ENCODE measurements around the gene ABHD4.
"Not testable (repeated sequence)": the region's sequence is repeated elsewhere in the genome, so short reads cannot be mapped to it uniquely, and the experiment has no call there.

The ABHD4 gene

DNA sequence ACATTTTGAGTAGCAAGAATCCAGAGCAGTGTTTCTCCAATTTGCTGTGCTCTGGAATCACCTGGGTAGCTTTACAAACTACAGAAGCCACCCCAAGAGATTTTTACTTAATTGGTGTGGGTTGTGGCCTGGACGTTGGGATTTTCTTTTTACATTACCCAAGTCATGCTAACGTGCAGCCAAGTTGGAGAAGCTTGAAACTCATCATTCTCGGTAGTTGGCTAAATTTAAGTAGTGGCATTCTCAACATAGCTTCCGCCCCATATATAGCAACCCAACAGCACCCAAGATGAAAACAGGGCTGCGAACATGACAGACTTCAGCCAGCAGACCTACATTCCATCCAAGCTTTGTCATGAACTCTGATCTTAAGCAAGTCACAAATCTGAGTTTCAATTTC lies 34.1 kb upstream of the ABHD4 start:
- TF ChIP-seq, protein P1, sequence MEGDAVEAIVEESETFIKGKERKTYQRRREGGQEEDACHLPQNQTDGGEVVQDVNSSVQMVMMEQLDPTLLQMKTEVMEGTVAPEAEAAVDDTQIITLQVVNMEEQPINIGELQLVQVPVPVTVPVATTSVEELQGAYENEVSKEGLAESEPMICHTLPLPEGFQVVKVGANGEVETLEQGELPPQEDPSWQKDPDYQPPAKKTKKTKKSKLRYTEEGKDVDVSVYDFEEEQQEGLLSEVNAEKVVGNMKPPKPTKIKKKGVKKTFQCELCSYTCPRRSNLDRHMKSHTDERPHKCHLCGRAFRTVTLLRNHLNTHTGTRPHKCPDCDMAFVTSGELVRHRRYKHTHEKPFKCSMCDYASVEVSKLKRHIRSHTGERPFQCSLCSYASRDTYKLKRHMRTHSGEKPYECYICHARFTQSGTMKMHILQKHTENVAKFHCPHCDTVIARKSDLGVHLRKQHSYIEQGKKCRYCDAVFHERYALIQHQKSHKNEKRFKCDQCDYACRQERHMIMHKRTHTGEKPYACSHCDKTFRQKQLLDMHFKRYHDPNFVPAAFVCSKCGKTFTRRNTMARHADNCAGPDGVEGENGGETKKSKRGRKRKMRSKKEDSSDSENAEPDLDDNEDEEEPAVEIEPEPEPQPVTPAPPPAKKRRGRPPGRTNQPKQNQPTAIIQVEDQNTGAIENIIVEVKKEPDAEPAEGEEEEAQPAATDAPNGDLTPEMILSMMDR (IDR thresholded peaks at IDR 0.05; ENCODE audit: low read depth, low read length) = no peak
- DNase-seq (ENCODE audit: low read depth, low spot score) = no peak
- in situ Hi-C loops (cut with HindIII; ENCODE audit: low sequenced_read_pairs) = no loop called here
- H3K4me3 ChIP-seq (ENCODE audit: low read depth, low read length) = no peak overlapping the region

DNA sequence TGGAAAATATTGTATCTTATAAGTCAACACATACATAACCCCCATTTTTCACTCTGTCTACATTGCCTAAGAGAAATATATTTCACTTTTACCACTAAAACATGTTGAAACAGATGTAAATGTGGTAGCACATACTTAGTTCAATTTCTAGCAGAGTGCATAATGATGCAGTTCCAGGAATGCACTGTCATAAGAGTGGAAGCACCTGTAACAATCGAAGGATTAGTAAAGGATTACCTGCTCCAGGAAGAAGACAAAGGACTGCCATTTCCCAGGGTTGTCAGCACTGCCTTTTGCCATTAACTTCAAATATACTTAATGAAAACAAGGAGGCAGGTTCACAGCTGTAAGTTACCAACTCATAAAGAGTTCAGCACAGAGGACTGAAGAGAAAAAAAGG lies 33.6 kb upstream of the ABHD4 start:
- TF ChIP-seq, protein P1 (IDR thresholded peaks at IDR 0.05; ENCODE audit: low read depth, low read length) = no peak
- in situ Hi-C loops (cut with HindIII; ENCODE audit: low sequenced_read_pairs) = no loop called here
- DNase-seq (ENCODE audit: low read depth, low spot score) = no peak
- no peak overlapping the region for H3K4me3 ChIP-seq (ENCODE audit: low read depth, low read length)

DNA sequence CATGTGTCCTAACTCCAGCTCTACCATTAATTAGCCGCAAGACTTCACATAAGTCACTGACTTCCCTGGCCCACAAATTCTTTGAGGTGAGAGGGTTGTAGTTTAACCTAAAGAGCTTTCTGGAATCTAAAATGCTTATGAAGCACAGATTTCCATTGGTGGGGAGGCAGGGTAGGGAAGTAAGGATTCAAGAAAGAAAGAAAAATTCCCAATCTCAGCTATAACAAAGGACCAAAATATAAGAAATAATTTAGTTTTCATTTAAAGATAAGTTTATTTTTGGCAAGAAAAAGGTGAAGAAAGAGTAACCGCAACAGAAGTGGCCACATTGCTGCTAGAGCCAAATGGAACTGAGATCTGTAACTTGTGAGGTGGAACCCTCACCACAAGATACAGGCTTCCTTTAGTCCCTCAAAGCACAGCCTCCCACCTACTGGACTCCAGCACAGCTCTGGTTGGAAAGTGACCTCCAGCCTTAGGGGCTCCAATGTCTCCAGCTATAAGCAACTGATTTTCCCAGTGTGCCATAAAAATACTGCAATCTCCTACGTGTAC lies 32.6 kb upstream of the ABHD4 start:
- no peak overlapping the region for H3K4me3 ChIP-seq (ENCODE audit: low read depth, low read length)
- TF ChIP-seq, protein P1 (IDR thresholded peaks at IDR 0.05; ENCODE audit: low read depth, low read length) = no peak
- in situ Hi-C loops (cut with HindIII; ENCODE audit: low sequenced_read_pairs) = no loop called here
- DNase-seq (ENCODE audit: low read depth, low spot score) = no peak

DNA sequence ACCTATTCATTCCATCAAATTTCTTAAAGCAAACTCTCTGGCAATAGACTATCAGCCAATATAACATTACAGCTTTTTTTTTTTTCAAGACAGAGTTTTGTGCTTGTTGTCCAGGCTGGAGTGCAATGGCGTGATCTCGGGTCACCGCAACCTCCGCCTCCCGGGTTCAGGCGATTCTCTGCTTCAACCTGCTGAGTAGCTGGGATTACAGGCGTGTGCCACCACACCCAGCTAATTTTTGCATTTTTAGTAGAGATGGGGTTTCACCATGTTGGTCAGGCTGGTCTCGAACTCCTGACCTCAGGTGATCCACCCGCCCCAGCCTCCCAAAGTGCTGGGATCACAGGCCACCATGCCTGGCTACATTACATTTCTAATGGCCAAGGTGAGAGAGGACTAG lies 31.8 kb upstream of the ABHD4 start:
- DNase-seq (ENCODE audit: low read depth, low spot score); in situ Hi-C loops (cut with HindIII; ENCODE audit: low sequenced_read_pairs); H3K4me3 ChIP-seq (ENCODE audit: low read depth, low read length): not testable (repeated sequence)

DNA sequence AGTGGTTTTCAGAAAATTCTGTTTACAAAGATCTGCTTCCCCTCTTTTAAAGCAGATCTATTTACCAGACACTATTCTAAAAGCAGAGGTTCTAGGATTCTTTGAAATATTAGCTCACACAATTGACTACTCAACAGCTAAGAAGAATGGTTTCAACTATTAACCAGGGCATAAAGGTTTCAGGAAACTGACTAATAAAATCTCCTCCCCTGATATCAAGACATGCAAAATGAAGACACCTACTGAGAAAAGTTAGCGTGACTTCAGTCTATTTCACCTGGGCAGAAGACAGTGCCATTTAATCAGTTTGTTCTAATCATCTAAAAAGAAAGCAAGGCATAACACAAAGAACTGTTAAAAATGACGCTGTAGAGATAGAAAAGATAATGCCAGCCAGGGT lies 31.3 kb upstream of the ABHD4 start:
- H3K4me3 ChIP-seq (ENCODE audit: low read depth, low read length) = no peak overlapping the region
- no peak for DNase-seq (ENCODE audit: low read depth, low spot score)
- in situ Hi-C loops (cut with HindIII; ENCODE audit: low sequenced_read_pairs) = no loop called here
- TF ChIP-seq, protein P1 (IDR thresholded peaks at IDR 0.05; ENCODE audit: low read depth, low read length) = no peak

DNA sequence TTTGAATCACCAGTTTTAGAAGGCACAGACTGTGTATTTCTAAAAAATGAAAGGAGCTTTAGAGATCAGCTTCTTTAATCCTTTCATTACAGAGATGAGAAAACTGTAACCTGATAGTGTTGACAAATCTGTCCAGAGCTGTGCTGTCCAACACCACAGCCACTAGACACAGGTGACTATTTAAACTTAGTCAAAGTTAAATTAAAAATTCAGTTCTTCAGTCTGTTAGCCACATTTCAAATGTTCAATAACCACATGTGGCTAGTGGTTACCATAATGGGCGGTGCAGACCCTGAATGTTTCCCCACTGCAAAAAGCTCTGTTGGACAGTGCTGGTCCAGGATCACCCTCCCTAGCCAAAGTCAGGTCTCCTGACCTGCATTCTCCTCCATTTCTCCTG lies 30.7 kb upstream of the ABHD4 start:
- TF ChIP-seq, protein P1 (IDR thresholded peaks at IDR 0.05; ENCODE audit: low read depth, low read length) = no peak
- DNase-seq (ENCODE audit: low read depth, low spot score) = no peak
- in situ Hi-C loops (cut with HindIII; ENCODE audit: low sequenced_read_pairs) = no loop called here
- no peak overlapping the region for H3K4me3 ChIP-seq (ENCODE audit: low read depth, low read length)

DNA sequence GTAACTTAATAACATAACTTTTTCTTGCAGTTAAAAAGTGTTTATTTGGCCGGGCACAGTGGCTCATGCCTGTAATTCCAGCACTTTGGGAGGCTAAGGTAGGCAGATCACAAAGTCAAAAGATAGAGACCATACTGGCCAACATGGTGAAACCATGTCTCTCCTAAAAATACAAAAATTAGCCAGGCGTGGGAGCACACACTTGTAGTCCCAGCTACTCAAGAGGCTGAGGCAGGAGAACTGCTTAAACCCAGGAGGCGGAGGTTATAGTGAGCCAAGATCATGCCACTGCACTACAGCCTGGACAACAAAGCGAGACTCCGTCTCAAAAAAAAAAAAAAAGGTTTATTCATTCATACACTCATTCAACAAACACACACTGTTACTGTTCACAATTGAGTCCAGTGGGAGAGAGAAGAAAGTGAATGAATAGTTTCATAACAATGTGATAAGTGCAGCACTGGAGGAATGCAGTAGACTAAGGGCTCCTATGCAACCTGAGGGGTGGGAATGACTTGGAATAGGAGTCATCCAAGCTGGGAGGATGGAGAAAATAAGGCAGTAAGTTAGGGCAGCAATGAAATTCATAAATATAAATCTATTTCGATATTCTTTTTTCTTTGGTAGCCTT lies 28.9 kb upstream of the ABHD4 start:
- no peak for DNase-seq (ENCODE audit: low read depth, low spot score)
- H3K4me3 ChIP-seq (ENCODE audit: low read depth, low read length) = no peak overlapping the region
- in situ Hi-C loops (cut with HindIII; ENCODE audit: low sequenced_read_pairs) = no loop called here
- TF ChIP-seq, protein P1 (IDR thresholded peaks at IDR 0.05; ENCODE audit: low read depth, low read length) = no peak

All from astrocyte of the spinal cord (primary cell).